Thyroid gland (tissue), 4 donors: ENCODE data around the gene CTDNEP1. TPM values are rescaled to one million over a fixed set of nuclear protein-coding genes. Genes with fewer than 3 reads are reported as not detected.

Experiments
- DNase-seq, 2 donors: peaks; one replicate each; pipeline ENCODE4 v3.0.0-alpha.2; 2019
- H3K27ac ChIP-seq, 3 donors: fragments of 200-600 bp; sonication (generic); 1 replicate in 2 of 3; 2 replicates in 1 of 3; pipeline ENCODE4 v1.5.1; 2016 to 2019; ENCODE audit warnings: mild to moderate bottlenecking in 1 of 3, moderate library complexity in 1 of 3
- H3K27me3 ChIP-seq: fragments of 200-600 bp; sonication (generic); one replicate; pipeline ENCODE4 v1.5.1; 2019
- H3K36me3 ChIP-seq, 2 donors: fragments of 200-600 bp; sonication (generic); one replicate each; pipeline ENCODE4 v1.5.1; 2016 to 2019
- H3K4me1 ChIP-seq, 2 donors: fragments of 200-600 bp; sonication (generic); one replicate each; pipeline ENCODE4 v1.5.1; 2017 to 2019
- H3K4me3 ChIP-seq, 3 donors: fragments of 200-600 bp; sonication (generic); replicated peaks in 1 of 3; 1 replicate in 2 of 3; 2 replicates in 1 of 3; pipeline ENCODE4 v1.5.1; 2016; ENCODE audit warnings: mild to moderate bottlenecking in 1 of 3
- H3K9me3 ChIP-seq: fragments of 200-600 bp; sonication (generic); one replicate; pipeline ENCODE4 v1.5.1; 2017
- CTCF ChIP-seq, 6 experiments: fragments of 200-600 bp in 3 of 6; fragments of 450-650 bp in 3 of 6; sonication (generic) in 3 of 6; IDR thresholded peaks; one replicate each; pipeline ENCODE4 v1.5.1; 2016 to 2019; ENCODE audit warnings: antibody characterized with exemption in 6 of 6, mild to moderate bottlenecking in 2 of 6, inconsistent platforms in 1 of 6, moderate library complexity in 1 of 6
- POLR2A ChIP-seq, 2 donors: fragments of 450-650 bp; IDR thresholded peaks; one replicate each; pipeline ENCODE4 v1.6.1; 2017; ENCODE audit warnings: antibody characterized with exemption in 2 of 2, mild to moderate bottlenecking in 2 of 2, moderate library complexity in 1 of 2
- WGBS, 2 donors: methylation state at CpG; one replicate each; pipeline ENCODE4 v1.1.5; 2017; 5-methylcytosine and 5-hydroxymethylcytosine counted together
- intact Hi-C: fragments of 100-400 bp; cut with DNase I; formaldehyde crosslinking; loops from one replicate; pipeline ENCODE4 v1.15.1; 2023
- total RNA-seq, 4 donors: library from RNA; depleted of rRNA; stranded (reverse); fragments of >200 nt; gene quantifications; one replicate each; pipeline ENCODE4 v1.2.3, GENCODE V29; 2016

CTDNEP1 gene
- total RNA-seq, 4 donors from 2014 or later = 35.1 to 70.4 (median 48.4) TPM

DNA sequence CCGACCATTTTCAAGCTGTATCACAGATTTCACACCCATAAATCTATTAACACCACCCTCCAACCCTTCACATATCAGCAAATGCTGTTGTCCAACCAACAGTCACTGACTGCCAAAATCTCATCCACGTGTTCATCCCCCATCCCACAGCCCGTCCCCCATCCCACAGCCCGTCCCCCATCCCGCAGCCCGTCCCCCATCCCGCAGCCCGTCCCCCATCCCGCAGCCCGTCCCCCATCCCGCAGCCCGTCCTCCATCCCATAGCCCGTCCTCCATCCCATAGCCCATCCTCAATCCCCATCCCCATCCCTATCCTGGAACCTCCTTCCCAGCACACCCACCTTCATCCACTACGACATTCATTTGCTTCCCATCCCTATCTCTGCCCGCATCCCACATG lies 46.0 kb downstream of the CTDNEP1 start:
- WGBS, 2 donors = 45 to 49% methylated on average over 15 of the region's 15 CpGs
- no peak for DNase-seq
- Histone ChIP-seq H3K9me3 (no peaks in the 10 kb centered on the region), H3K4me3 (peak overlapping the region in 1 of 3 donors; percentile 41), H3K4me1 (peaks cover 0 to 8% of the 10 kb centered on the region in 2 donors), H3K27ac (peak overlapping the region in 1 of 3 donors; percentile 24), H3K27me3 (no peaks in the 10 kb centered on the region), H3K36me3 (peaks cover 3 to 6% of the 10 kb centered on the region in 2 donors)
- TF ChIP-seq POLR2A (IDR thresholded peaks at IDR 0.05) (no peak), CTCF (IDR thresholded peaks at IDR 0.05) (no peak)
- intact Hi-C loops = no loop called here

- no peak for TF ChIP-seq POLR2A (IDR thresholded peaks at IDR 0.05)
- no peak for TF ChIP-seq CTCF (IDR thresholded peaks at IDR 0.05)
- Histone ChIP-seq H3K36me3 (peaks cover 3 to 6% of the 10 kb centered on the region in 2 donors), H3K27me3 (no peaks in the 10 kb centered on the region), H3K4me1 (peaks cover 0 to 8% of the 10 kb centered on the region in 2 donors), H3K4me3 (peak overlapping the region in 2 of 3 donors; percentile 8 to 41), H3K27ac (peak overlapping the region in 2 of 3 donors; percentile 24 to 45), H3K9me3 (no peaks in the 10 kb centered on the region)
- 1 to 4% methylated on average over 11 to 26 of the region's 34 CpGs for WGBS, 2 donors
- intact Hi-C loops = no loop called here
- peak; percentile 62 to 79 for DNase-seq
These were observed 46.6 kb downstream of the CTDNEP1 start for GRCh38 chr17:7204828-7205461.

DNA sequence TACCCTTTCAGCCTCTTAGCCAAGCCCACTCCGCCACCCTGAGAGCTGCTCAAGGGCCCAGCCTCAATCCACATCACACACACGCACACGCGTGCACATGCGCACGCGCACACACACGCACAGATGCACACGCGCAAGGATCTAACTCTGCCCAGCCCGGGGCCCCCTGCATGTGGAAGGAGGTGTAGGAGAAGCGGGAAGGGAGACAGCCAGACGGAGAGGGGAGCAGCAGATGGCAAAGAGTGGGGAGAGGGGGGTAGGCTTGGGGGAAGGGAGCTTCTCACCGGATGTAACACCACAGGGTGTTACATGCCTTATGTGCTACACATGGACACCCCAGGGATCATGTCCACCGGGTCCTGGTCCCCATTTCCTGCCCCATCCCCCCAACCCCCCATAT lies 47.2 kb downstream of the CTDNEP1 start:
- peaks cover 3 to 6% of the 10 kb centered on the region in 2 donors for H3K36me3 ChIP-seq
- peak overlapping the region in 1 of 3 donors; percentile 24 for H3K27ac ChIP-seq
- DNase-seq = no peak
- no peaks in the 10 kb centered on the region for H3K27me3 ChIP-seq
- 77 to 79% methylated on average over 15 of the region's 15 CpGs for WGBS, 2 donors
- TF ChIP-seq CTCF (IDR thresholded peaks at IDR 0.05) (no peak), POLR2A (IDR thresholded peaks at IDR 0.05) (no peak)
- H3K4me1 ChIP-seq = peaks cover 0 to 8% of the 10 kb centered on the region in 2 donors
- H3K9me3 ChIP-seq = no peaks in the 10 kb centered on the region
- H3K4me3 ChIP-seq = no peak overlapping the region
- intact Hi-C loops = no loop called here

- Histone ChIP-seq H3K4me1 (peaks cover 0 to 8% of the 10 kb centered on the region in 2 donors), H3K4me3 (no peak overlapping the region), H3K36me3 (peaks cover 3 to 6% of the 10 kb centered on the region in 2 donors), H3K27me3 (no peaks in the 10 kb centered on the region), H3K9me3 (no peaks in the 10 kb centered on the region), H3K27ac (no peak overlapping the region)
- WGBS, 2 donors = 89 to 96% methylated on average over 12 to 15 of the region's 16 CpGs
- intact Hi-C loops = no loop called here
- DNase-seq = no peak
- TF ChIP-seq POLR2A (IDR thresholded peaks at IDR 0.05) (no peak), CTCF (IDR thresholded peaks at IDR 0.05) (no peak)
These were observed 48.1 kb downstream of the CTDNEP1 start for GRCh38 chr17:7203391-7203790.

- 93 to 95% methylated on average over 18 to 19 of the region's 22 CpGs for WGBS, 2 donors
- Histone ChIP-seq H3K36me3 (peaks cover 9 to 14% of the 10 kb centered on the region in 2 donors), H3K4me3 (no peak overlapping the region), H3K27me3 (no peaks in the 10 kb centered on the region), H3K4me1 (no peaks in the 10 kb centered on the region), H3K9me3 (no peaks in the 10 kb centered on the region), H3K27ac (no peak overlapping the region)
- intact Hi-C loops = no loop called here
- TF ChIP-seq CTCF (IDR thresholded peaks at IDR 0.05) (no peak), POLR2A (IDR thresholded peaks at IDR 0.05) (no peak)
- no peak for DNase-seq
These were observed 54.7 kb downstream of the CTDNEP1 start for GRCh38 chr17:7196651-7197401.
